HG02981 (cell line): Measurements from ENCODE around the gene FBH1.
"Not testable (repeated sequence)": the region's sequence is repeated elsewhere in the genome, so short reads cannot be mapped to it uniquely, and the experiment has no call there.

Experiments
- ATAC-seq: cut with Tn5 transposase; IDR thresholded peaks from one replicate; pipeline ENCODE4 v1.9.1; 2021; ENCODE audit warnings: mild to moderate bottlenecking, moderate library complexity; ENCODE audit not compliant: unreplicated experiment

The FBH1 gene

DNA sequence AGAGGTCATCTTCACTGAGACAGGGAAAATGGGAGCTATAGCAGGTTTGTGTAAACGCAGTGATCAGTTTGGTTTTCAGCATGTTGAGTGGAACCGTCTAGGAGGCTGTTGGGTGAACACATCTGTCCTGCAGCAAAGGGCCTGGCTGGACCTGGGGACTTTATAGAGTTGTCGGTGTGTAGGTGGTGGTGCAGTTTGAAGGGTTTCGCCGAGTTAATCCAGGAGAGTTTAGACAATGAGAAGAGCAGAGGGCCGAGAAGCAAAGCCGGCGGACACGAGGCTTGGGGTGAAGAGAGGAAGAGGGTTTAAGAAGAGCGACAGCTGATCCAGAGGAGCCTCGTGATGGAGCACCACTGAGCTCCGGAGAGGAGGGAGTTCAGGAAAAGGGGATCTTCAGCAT is 48.2 kb downstream of the FBH1 start:
- ATAC-seq: no peak

DNA sequence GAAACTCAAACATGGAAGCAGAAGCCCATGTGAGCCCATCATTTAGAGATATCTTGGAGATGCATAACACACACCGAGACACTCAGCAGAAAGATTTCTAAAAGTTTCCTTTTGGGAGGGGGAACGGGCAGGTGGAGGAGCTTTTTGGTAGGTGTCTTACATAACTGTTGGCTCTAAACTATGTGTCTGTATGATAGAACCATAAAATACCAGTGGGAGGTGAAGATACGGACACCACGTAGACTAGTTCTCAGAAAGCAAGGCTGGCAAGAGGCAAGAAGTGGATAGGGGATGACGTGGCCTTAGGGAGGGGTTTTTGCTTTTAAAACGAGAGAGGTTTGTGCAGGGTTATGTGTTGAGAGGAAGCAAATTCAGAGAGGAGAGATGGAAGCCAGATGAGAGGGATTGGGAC is 50.8 kb downstream of the FBH1 start:
- no peak for ATAC-seq

DNA sequence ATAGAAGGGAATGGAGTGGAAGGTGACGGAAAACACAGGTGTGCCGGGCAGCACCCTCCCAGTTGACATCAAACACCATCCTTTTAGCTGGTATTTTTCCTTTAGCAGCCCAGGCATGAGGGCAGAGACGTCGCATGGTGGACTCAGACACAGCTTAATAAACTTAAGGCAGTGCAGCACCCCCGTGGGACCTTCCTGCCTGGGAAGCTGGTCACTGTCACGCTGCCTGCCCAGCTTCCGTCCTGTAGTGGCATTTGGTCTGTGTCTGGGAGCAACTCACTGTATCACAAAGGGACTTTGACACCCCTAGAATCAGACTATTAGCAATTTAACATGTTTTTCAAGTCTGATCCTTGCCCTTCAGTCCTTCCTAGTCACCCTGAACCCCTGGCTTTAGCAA is 51.5 kb downstream of the FBH1 start:
- ATAC-seq: no peak

DNA sequence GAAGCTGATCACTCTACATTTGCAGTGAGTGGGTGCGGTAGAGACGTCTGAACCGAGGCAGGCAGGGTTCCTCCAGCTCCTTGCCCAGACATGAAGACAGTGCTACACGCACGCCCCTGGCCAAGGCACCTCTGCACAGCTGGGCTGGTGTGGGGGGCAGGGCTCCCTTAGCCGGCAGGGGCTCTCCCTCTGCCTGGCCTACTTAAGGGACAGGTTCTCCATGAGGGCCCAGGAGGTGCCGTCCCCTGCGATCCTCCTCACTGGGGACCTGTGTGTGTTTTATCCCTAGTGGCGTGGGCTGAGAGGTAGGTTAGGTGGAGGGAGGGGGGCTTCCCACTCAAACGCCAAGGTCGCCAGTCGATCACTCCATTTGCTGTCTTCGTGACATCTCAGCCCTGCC is 52.0 kb downstream of the FBH1 start:
- ATAC-seq: no peak

DNA sequence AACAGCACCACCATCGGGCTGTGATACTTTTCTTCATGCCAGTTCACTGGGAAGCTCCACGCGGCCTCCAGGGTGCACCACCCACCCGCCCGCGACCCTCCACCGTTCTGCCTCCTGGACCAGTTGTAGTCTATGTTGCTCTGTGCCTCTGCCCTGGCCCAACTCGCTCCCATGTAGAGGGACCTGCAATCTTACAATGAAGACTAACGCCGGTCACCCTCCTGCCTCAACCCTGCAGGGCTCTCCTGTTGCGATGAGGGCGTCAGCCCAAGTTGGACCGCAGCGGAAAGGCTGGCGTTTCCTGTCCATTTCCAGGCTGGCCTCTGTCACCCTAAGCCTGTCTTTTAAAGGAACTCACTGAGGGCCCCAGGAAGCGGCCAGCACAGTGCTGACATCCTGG is 52.4 kb downstream of the FBH1 start:
- ATAC-seq: no peak

DNA sequence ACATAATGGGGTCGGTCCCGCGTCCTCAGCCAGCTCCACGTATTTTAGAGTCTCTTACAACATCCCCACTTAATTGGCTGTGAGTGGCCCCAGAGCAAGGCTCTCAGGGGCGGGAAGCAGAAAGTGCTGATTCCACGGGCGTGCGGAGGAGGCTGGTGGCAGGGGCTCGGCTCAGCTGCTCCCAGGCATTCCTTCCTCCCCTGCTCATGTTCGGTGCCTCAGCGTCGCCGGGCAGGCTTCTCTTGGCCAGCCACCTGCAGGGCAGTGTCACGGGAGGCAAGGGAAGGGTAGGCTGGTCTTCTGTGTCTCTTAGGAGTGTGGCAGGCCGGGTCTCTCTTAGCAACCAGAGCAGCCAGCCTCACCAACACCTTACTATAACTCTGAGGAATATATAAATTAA is 53.5 kb downstream of the FBH1 start:
- no peak for ATAC-seq

DNA sequence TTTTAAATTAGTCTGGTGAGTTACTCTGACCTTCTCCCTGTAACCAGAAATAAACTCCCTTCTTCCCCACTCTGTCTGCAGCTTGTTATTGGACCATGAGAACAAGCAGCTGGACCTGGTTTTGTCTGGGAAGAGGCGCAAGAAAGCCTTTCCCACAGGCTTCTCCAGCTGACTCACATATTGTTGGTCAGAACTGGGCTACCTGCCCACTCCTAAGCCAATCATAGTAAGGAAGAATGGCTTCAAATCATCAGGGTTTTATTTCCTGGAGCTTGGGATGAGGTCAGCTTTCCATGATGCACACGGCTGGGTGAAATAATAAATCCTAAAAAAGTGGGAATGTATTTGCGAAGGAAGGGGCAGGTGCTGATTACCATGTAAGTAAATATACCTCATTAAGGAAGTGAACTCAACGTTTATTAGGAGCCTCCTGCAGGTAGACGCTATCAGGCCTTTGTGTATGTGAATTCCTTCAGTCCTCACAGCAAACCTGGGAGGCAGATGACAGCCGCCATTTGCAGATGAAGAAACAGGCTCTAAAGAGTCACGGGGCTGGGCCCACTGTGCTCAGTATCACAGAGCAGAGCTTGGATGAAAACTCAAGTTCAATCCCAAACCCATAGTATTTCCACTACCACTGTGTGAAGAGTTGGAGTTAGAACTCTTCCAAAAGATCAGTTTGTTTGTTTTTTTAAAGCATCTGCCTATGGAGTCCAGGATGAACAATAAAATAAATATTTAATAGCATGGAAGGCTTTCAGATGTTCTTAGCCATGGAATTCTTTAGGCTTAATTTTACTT is 54.5 kb downstream of the FBH1 start:
- no peak for ATAC-seq

DNA sequence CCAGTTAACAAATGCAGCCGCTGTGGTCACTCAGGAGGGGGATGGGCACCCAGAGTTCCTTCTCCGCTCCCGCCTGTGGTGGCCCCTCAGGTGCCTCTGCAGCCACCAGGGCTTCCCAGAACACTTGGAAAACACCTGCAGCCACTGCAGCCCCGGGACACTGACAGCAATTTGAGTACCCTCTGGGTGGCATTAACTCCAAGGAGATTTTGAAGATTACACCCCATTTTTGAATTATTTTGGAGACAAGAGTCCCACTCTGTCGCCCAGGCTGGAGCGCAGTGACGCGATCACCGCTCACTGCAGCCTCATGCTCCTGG is 55.1 kb downstream of the FBH1 start:
- no peak for ATAC-seq

DNA sequence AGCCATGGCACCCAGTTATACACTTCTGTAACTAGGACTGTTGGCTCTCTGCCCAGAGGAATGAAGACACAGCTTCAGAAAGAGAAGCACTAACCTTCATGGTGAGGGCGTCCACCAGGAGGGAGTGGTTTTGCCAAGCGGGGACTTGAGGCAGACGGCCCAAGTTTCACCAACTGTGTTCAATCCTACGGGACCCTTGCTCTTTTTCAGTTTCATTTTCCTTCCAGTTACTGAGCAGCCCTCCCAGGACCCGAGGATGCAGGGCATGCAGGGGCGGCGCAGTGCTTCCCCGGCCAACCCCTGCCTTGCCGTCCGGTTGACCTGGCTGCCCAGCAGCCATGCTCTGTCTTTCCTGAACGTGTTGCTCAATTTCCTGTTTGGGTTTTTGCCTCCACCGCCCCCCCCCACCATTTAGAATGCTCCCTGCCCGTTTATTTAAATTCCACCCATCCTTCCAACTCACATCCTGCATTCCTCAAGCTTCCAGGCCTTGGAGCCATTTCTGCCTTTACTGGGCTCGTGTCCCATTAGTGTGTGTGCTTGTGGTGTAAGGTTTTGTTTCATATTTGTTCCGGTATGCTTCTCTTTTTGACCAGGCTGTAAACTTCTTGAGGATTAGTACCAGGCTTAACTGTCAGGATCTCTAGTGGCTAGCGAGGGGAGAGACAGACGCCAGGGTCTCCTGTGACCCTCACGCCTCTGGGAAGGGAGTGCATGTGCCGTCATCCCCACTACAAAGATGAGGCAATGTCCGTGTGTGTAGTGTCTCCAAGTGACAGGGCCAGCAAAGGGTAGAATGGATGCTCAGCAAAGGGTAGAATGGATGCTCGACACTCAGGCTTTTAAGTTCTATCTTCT is 55.7 kb downstream of the FBH1 start:
- ATAC-seq: no peak

DNA sequence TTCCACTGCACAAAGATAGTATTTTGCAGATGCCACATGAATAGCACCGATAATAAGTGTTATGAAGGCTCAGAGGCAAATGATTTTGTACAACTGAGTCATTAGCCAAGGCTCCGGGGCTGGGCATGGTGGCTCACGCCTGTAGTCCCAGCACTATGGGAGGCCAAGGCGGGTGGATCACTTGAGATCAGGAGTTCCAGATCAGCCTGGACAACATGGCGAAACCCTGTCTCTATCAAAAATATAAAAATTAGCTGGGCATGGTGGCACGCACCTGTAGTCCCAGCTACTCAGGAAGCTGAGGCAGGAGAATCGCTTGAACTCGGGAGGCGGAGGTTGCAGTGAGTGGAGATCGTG is 56.4 kb downstream of the FBH1 start:
- ATAC-seq: not testable (repeated sequence)

DNA sequence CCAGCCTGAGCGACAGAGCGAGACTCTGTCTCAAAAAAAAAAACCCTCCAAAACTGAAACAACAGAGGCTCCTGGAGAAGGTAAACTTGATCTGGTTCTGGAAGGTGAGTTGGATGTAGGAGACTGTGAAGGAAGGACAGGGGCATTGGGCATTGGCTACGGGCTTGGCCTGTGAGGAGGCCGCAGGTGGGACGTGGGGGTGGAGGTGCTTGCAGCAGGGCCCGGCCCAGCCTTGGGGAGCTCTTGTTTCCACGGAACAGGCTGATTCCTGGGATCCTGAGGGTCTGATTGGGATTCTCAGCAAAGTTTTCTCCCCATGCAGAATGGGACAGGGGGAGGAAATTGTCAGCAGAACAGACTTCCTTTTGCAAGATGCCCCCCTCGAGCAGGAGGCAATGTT is 56.7 kb downstream of the FBH1 start:
- ATAC-seq: no peak

DNA sequence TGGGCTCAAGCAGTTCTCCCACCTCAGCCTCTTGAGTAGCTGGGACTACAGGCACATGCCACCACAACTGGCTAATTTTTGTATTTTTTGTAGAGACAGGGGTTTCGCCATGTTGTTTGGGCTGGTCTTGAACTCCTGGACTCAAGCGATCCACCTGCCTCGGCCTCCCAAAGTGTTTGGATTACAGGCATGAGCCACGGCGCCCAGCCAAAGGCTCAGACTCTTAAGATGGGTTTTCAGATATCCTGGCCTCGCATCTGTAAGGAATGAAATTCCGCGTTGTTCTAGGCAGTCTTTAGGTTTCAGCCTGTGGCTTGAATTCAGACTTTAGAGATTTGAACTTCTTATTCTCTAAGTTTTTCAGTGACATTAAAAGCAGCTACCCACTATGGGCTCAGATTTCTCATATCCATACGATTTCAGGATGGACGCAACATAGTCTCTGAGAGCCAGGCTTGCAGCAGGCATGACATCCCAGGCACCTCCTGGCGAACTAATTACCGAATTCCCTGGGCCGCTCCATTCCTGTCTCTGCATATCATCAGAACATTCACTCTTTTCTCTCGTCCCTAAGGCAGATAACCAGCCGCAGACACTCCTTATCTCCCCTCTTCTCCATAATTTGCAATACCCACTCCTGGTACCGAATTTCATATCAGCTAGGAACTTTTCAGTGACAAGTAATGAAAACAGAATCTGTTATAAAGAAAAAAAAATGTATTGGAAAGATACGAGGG is 57.6 kb downstream of the FBH1 start:
- no peak for ATAC-seq

DNA sequence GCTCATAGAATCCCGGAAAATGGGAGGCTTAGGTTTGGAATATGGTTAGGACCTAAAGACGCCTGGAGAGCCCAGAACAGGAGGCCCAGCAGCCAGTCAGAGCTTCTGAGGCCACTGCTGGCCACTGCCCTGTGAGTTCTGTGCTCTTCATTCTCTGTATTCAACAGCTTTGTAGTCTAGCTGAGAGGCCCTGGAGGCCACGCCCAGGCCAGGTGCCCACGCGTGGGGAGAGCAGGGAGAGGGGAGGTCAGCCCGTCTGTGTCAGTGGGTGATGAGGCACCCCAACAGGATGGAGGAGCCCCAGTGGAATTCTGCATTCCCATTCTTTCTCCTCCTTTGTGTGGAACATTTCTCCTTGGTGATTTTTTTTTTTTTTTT is 58.2 kb downstream of the FBH1 start:
- ATAC-seq: no peak

DNA sequence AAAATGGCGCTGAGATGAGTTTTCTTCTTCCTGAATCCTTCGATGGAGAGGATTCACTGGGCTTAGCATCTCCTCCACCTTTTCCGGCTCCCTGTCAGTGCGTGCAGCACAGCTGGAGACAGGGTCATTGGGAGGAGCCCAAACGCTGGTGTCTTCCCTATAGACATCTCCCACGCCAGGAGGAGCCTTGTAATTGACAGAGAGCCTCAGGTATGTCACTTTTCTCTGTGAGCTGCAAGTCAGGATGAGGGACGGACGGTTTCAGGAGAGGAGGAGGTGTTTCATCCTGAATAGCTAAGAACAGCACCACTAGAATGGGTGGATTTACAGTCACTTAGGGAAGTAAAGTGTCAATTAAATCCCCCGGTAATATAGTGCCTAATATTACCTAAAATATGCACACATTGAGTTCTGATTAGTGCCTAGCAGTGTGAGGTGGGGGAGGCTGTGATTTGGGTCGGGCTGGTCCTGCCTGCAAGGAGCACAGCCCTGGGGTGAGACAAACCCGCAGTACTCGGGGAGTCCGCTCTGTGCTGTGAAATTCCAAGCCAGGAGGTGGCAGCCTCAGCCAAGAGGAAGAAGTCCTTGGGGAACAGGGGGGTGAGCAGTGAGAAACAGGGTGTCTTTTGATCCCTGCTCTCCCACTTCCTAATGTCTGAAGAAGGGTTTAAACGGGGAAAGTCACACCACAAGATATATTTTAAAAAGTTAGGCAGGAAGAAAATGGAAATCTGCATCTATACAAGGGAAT is 59.1 kb downstream of the FBH1 start:
- no peak for ATAC-seq

DNA sequence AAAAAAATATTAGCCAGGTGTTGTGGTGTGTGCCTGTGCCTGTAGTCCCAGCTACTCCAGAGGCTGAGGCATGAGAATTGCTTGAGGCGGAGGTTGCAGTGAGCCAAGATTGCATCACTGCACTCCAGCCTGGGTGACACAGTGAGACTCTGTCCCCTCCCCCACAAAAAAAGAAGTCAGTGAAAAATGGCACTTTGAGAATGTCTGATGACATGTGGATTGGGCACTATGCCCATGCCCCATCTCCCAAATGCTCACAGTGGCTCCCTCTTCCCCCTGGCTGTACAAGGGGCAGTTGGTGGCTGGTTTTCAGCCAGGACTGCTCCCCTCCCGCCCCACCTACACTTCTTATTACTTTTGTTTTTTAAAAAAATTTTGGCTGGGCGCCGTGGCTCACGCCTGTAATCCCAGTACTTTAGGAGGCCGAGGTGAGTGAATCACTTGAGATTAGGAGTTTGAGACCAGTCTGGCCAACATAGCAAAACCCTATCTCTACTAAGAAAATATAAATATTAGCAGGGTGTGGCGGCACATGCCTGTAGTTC is 61.2 kb downstream of the FBH1 start:
- no peak for ATAC-seq

DNA sequence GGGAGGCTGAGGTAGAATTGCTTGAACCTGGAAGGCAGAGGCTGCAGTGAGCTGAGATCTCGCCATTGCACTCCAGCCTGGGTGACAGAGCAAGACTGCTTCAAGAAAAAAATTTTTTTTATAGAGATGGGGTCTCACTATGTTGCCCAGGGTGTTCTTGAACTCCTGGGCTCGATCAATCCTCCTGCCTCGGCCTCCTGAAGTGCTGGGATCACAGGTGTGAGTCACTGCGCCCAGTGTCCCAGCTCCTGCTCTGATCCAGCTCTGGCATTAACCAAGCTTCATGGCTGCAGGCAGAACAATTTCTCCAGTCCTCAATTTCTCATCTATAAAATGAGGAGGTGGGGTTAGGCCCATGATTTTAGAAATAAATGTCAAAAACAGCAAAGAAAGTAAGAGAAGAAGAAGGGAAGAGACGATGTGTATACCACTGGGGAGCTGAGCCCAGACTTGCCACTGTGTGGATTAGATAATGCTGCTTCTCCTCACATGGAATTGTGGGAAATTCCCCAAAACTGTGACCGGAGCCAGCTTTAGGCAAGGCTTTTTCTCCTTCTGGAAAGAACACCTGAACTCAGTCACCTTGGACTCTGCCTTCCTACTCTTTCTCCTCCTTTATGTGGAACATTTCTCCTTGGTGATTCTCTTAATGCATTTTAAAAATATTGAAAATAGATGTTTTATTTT is 61.8 kb downstream of the FBH1 start:
- no peak for ATAC-seq

DNA sequence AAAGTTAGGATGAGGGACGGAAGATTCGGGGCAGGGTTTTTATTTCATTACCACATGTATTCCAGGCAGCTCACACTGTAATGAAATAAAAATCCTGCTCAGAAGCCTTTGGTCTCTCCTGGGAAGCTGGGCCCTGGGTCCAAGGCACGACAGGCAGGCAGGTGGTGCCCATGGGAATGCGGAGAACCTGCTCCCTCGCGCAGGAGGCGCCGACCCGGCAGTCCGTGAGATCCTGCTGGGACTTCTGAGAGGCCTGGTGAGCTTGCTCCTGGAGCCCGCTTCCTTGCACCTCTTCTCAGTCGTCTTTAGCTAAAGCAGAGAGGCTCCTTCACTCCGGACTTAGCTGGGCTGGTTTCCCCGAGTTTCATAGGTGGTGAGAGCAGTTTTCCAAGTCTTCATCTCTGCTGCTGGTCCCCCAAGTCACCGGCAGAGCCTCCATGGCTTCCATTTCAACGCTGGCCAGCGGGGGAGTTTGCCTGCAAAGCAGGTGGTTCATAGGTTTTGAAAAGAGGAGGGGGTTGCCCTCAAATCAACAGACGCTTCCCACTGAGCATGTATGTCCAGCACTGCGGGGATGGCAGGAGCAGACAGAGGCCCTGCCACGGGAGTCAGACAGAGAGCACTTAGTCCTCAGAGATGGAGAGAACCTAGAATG is 62.8 kb downstream of the FBH1 start:
- no peak for ATAC-seq

DNA sequence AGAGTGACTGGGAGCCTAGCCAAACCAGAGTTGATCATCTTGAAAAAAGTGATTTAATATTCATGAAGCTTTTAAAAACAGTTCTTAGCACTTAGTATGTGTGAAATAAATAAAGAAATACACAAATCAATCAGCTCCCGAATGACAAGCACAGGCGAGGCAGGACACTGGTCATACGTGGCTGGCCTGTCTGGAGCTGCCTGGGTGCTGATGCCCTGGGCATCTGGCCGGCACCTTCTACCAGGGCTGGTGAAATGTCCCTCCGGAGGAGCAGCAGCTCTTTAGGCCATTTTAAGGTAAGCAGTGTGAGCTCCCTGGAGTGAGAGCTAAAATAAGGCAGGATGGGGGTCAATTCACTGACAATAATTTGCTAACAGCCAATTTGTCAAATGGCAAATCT is 63.6 kb downstream of the FBH1 start:
- no peak for ATAC-seq

DNA sequence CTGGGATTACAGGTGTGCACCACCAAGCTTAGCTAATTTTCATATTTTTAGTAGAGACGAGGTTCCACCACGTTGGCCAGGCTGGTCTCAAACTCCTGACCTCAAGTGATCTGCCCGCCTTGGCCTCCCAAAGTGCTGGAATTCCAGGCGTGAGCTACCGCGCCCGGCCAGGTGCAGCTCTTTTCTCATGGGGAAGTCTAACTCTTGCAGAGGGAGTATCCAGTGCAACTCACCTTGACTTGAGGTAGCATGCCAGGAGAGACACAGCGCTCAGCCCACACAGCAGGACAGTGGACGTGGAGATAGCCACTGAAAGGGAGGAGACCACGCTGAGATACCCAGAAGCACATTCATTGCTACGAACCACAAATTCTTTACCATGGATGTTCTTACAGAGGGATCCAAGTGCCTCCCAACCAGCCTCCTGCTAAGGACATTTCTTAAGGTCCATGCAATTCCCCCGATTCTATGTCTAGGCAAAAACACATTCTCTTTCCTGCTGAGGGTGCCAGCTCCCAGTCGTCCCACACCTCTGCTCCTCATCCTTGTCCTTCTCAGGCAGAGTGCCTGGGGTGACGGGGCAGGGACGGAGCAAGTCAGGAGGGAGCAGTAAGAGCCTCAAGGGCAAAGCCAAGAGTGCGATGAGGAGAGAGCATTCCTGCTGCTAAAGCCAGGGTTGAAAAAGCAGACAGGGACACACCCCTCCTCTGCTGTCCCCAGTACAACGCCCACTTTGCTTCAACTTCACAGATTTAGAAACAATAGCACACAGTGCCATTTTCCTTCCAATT is 66.3 kb downstream of the FBH1 start:
- ATAC-seq: no peak
